GM13977 (cell line): ENCODE measurements around the gene PGLYRP3.
"Not testable (repeated sequence)": the region's sequence is repeated elsewhere in the genome, so short reads cannot be mapped to it uniquely, and the experiment has no call there.

Source experiments
- DNase-seq: peaks from one replicate; pipeline ENCODE4 v3.0.0; 2012; ENCODE audit warnings: low spot score
- in situ Hi-C: fragments of 300-500 bp; cut with MboI; formaldehyde crosslinking; loops from one replicate; pipeline ENCODE4 v1.12.0; 2022; ENCODE audit warnings: low sequenced_read_pairs, low pct_unique_long_range_greater_than_20kb, mixed read lengths, inconsistent platforms; ENCODE audit not compliant: unreplicated experiment
- TF ChIP-seq, protein P1 (sequence below): IDR thresholded peaks from 2 replicates; pipeline ENCODE4 v1.5.1; 2012; ENCODE audit warnings: mild to moderate bottlenecking, control low read depth; ENCODE audit not compliant: insufficient read depth; ENCODE audit errors: extremely low read depth, missing control alignments

Gene PGLYRP3

GRCh38 chr1:153347856-153348255, 35.1 kb upstream of the PGLYRP3 start:
- in situ Hi-C loops = no loop called here
- TF ChIP-seq, protein P1, sequence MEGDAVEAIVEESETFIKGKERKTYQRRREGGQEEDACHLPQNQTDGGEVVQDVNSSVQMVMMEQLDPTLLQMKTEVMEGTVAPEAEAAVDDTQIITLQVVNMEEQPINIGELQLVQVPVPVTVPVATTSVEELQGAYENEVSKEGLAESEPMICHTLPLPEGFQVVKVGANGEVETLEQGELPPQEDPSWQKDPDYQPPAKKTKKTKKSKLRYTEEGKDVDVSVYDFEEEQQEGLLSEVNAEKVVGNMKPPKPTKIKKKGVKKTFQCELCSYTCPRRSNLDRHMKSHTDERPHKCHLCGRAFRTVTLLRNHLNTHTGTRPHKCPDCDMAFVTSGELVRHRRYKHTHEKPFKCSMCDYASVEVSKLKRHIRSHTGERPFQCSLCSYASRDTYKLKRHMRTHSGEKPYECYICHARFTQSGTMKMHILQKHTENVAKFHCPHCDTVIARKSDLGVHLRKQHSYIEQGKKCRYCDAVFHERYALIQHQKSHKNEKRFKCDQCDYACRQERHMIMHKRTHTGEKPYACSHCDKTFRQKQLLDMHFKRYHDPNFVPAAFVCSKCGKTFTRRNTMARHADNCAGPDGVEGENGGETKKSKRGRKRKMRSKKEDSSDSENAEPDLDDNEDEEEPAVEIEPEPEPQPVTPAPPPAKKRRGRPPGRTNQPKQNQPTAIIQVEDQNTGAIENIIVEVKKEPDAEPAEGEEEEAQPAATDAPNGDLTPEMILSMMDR = no peak
- DNase-seq = no peak

DNA sequence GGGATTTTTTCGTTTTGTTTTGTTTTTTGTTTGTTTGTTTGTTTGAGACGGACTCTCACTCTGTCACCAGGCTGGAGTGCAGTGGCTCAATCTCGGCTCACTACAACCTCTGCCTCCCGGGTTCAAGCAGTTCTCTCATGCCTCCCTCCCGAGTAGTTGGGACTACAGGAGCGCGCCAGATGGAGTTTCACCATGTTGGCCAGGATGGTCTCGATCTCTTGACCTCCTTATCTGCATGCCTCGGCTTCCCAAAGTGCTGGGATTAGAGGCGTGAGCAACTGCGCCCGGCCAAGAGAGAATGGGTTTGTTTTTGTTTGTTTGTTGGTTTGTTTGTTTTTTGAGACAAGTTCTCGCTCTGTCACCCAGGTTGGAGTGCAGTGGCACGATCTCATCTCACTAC, 34.3 kb upstream of the PGLYRP3 start:
- in situ Hi-C loops, DNase-seq: not testable (repeated sequence)

GRCh38 chr1:153346077-153346723, 33.4 kb upstream of the PGLYRP3 start:
- DNase-seq = no peak
- TF ChIP-seq, protein P1 = no peak
- in situ Hi-C loops = no loop called here

DNA sequence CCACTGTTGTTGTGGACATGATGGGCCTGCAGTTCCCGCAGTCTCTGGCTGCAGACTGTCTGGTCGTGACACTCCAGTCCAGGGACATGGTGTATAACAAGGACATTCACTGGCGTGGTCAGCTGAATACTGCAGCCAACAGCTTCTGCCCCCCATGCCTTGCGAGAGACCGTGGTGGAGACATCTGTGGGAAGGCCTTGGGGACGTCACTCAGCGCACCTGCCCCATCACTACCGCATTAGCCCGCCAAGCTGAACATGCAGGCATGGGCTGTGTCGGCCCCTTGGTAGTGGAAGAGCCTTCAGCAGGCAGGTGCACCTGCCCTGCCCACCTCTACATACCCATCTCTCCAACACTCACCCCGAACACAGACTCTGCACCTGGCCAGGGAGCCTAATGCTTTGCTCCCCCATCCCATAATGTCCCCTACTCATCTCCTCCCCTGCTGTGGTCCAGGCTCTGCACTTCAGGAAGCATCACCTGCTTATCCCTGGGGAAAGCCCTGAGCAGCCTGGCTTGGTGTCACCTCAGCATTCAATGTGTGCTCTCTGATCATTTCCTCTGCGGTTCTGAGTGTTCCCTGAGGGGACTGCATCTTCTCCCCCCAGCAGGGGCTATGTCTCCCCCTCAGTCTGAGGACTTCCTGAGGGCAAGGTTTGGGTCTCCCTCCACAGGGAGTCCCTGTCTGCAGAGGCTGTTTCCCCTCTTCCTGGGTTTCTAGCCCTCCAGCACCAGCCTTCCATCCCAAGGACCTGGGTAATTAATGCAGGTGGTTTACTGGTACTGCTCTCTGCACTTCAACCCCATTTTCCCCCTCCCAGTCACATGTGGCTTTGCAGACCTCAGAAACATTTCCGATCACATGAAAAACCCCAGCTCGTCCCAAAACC, 32.7 kb upstream of the PGLYRP3 start:
- in situ Hi-C loops = no loop called here
- no peak for DNase-seq
- TF ChIP-seq, protein P1 = no peak

- DNase-seq = no peak
- TF ChIP-seq, protein P1 = no peak
- in situ Hi-C loops = no loop called here
These were observed 31.9 kb upstream of the PGLYRP3 start for GRCh38 chr1:153344718-153345025.

GRCh38 chr1:153343811-153344717, 31.3 kb upstream of the PGLYRP3 start:
- DNase-seq = no peak
- in situ Hi-C loops = no loop called here
- TF ChIP-seq, protein P1 = no peak
